ENCODE results near the gene MFAP5.

GRCh38 chr12:8655421-8655820 lies 7.2 kb downstream of the MFAP5 start:
- TF ChIP-seq POLR2A (IDR thresholded peaks at IDR 0.05; ENCODE audit: low read depth, low read length) (no peak), TAF1 (IDR thresholded peaks at IDR 0.05; ENCODE audit: low read depth, low read length) (no peak), POLR2AphosphoS5 (IDR thresholded peaks at IDR 0.05; ENCODE audit: low read depth, low read length) (no peak), PAX5 (IDR thresholded peaks at IDR 0.05; ENCODE audit: insufficient read depth, low read length, severe bottlenecking) (no peak)

All from GM12891 (cell line).